Bronchial epithelial cell (primary cell): ENCODE measurements around the gene ZNF618. TPM values are rescaled to one million over a fixed set of nuclear protein-coding genes. Genes with fewer than 3 reads are reported as not detected.

Source experiments
- DNase-seq: peaks from one replicate; pipeline ENCODE4 v3.0.0-alpha.2; 2010; ENCODE audit warnings: low read depth
- FAIRE-seq: peaks from 2 replicates; lab custom pipeline; 2011; peaks lifted over from hg19 to GRCh38; lab: Jason Lieb, UNC
- H3K27me3 ChIP-seq: 2 replicates; pipeline ENCODE4 v1.5.1; 2011; ENCODE audit warnings: low read length; ENCODE audit not compliant: control insufficient read depth, insufficient read depth
- H3K36me3 ChIP-seq: 2 replicates; pipeline ENCODE4 v1.5.1; 2011; ENCODE audit warnings: low read length; ENCODE audit not compliant: control insufficient read depth, insufficient read depth
- H3K4me3 ChIP-seq: 2 replicates; pipeline ENCODE4 v1.5.1; 2011; ENCODE audit warnings: mild to moderate bottlenecking, low read depth, low read length, control low read depth
- total RNA-seq: library from RNA; depleted of rRNA; stranded (reverse); fragments of >200 nt; gene quantifications from 2 replicates; pipeline ENCODE4 v1.2.1, GENCODE V29; 2014
- TF ChIP-seq, protein P1 (sequence below): IDR thresholded peaks from 2 replicates; pipeline ENCODE4 v1.5.1; 2011; ENCODE audit warnings: mild to moderate bottlenecking, moderate library complexity, low read length, control low read depth, inconsistent platforms; ENCODE audit not compliant: insufficient read depth, severe bottlenecking

Gene ZNF618
- total RNA-seq, 1 donor from 2014 or later, result 1.6 TPM

GRCh38 chr9:114029311-114030170 is 153.4 kb downstream of the ZNF618 start:
- Histone ChIP-seq H3K4me3 (no peak overlapping the region), H3K36me3 (peaks cover 6% of the 10 kb centered on the region), H3K27me3 (no peaks in the 10 kb centered on the region)
- DNase-seq, result no peak
- FAIRE-seq, result no peak
- TF ChIP-seq, protein P1, sequence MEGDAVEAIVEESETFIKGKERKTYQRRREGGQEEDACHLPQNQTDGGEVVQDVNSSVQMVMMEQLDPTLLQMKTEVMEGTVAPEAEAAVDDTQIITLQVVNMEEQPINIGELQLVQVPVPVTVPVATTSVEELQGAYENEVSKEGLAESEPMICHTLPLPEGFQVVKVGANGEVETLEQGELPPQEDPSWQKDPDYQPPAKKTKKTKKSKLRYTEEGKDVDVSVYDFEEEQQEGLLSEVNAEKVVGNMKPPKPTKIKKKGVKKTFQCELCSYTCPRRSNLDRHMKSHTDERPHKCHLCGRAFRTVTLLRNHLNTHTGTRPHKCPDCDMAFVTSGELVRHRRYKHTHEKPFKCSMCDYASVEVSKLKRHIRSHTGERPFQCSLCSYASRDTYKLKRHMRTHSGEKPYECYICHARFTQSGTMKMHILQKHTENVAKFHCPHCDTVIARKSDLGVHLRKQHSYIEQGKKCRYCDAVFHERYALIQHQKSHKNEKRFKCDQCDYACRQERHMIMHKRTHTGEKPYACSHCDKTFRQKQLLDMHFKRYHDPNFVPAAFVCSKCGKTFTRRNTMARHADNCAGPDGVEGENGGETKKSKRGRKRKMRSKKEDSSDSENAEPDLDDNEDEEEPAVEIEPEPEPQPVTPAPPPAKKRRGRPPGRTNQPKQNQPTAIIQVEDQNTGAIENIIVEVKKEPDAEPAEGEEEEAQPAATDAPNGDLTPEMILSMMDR, result no peak

DNA sequence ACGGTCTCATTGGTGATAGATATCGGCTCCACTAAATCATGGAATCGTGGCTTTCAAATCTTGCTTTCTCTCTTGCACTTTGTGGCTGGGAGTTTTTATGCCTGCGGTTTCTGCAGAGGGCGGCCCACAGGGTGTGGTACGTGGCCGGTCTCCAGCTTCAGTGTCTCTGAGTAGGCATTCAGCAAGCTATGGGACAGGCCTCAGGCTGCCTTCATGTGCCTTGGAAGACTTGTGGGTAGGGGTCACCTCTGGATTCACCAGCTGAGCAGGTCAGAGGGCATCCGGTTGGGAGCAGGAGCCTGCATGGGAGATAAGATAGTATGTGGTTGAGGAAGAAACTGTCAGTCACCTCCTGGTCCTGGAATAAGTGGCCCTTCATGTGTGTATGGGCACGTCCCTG is 154.3 kb downstream of the ZNF618 start:
- Histone ChIP-seq H3K4me3 (no peak overlapping the region), H3K36me3 (peaks cover 6% of the 10 kb centered on the region), H3K27me3 (no peaks in the 10 kb centered on the region)
- TF ChIP-seq, protein P1, result no peak
- FAIRE-seq (no peak), DNase-seq (no peak)

- DNase-seq, result no peak
- TF ChIP-seq, protein P1, result no peak
- Histone ChIP-seq H3K36me3 (peaks cover 6% of the 10 kb centered on the region), H3K27me3 (no peaks in the 10 kb centered on the region), H3K4me3 (no peak overlapping the region)
- no peak for FAIRE-seq
These were observed 155.0 kb downstream of the ZNF618 start for GRCh38 chr9:114031037-114031630.

DNA sequence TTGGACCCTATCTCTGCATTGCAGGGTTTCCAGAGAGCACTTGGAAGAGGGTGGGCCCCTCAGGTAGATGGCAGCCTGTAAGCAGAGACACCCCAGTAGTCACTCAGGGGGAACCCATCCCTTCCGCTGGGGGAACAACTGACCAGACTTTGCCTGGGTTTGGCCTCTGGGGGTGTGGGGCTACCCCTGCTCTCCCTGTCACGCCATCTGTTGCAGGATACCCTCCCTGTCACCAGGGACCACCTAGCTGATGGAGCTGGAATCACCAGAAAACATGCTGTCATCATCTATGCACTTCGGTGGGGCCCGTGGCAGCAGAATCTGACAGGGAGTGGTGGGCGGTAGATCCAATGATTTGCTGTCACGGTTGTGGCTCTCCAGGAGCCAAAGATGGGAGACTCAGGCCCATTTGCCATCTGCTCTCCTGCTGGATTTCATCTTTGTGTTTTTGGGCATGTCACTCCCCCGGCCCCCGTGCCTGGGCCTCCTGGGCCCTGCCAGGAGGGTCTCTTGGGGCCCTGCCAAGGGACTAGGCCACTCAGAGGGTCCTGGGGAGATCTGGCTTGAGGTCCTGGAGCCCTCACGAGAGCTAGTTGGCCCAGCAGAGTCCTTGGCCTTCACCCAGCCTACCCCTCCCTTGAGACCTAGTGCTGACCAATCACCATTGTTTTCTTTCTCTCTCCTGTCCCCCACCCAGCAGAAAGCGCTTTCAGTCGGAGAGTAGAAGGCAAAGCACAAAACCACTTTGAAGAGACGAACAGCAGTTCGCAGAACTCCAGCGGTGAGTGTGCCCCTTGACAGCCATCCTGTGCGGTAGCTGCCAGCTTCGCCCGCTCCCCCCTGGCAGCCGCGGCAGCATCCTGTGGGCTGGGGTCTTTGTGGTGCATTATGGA is 156.1 kb downstream of the ZNF618 start:
- peaks cover 7% of the 10 kb centered on the region for H3K36me3 ChIP-seq
- TF ChIP-seq, protein P1, result no peak
- H3K27me3 ChIP-seq, result no peaks in the 10 kb centered on the region
- no peak for DNase-seq
- no peak for FAIRE-seq
- no peak overlapping the region for H3K4me3 ChIP-seq

- no peaks in the 10 kb centered on the region for H3K27me3 ChIP-seq
- H3K36me3 ChIP-seq, result peaks cover 8% of the 10 kb centered on the region
- FAIRE-seq (peak; percentile 28), DNase-seq (no peak)
- H3K4me3 ChIP-seq, result no peak overlapping the region
- TF ChIP-seq, protein P1, result peak; percentile 37
These were observed 157.4 kb downstream of the ZNF618 start for GRCh38 chr9:114033397-114034103.
